ENCODE data around the gene TMEM272. TPM values are rescaled to one million over a fixed set of nuclear protein-coding genes. Genes with fewer than 3 reads are reported as not detected.
"Not testable (repeated sequence)": the region's sequence is repeated elsewhere in the genome, so short reads cannot be mapped to it uniquely, and the experiment has no call there.

The TMEM272 gene
- total RNA-seq, 1 donor from 2014 or later = not detected

DNA sequence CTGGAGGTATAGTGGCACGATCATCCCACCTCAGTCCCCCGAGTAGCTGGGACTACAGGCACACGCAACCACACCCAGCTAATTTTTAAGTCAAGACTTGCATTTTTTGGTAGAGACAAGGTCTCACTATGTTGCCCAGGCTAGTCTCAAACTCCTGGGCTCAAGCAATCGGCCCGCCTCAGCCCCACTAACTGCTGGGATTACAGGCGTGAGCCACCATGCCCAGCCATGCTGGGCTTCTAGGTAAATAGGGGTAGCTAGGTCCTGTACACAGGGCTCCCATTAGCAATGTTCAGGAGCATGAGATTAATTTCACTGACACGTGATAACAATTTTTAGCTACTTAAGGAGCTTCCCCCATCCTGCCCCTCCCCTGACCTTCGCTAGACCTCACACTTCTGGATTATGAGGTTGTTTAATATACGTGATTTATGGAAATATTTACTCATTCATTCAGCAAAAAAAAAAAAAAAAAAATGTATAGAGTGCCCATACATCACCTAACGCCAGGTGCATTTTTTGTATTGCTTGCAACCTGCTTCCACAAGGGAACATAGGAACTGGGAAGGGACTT, 19.2 kb downstream of the TMEM272 start:
- no peaks in the 10 kb centered on the region for H3K9me3 Mint-ChIP-seq (ENCODE audit: unreplicated experiment)
- TF ChIP-seq, protein P1, sequence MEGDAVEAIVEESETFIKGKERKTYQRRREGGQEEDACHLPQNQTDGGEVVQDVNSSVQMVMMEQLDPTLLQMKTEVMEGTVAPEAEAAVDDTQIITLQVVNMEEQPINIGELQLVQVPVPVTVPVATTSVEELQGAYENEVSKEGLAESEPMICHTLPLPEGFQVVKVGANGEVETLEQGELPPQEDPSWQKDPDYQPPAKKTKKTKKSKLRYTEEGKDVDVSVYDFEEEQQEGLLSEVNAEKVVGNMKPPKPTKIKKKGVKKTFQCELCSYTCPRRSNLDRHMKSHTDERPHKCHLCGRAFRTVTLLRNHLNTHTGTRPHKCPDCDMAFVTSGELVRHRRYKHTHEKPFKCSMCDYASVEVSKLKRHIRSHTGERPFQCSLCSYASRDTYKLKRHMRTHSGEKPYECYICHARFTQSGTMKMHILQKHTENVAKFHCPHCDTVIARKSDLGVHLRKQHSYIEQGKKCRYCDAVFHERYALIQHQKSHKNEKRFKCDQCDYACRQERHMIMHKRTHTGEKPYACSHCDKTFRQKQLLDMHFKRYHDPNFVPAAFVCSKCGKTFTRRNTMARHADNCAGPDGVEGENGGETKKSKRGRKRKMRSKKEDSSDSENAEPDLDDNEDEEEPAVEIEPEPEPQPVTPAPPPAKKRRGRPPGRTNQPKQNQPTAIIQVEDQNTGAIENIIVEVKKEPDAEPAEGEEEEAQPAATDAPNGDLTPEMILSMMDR (IDR thresholded peaks at IDR 0.05) = no peak
- no peak overlapping the region for H3K4me3 Mint-ChIP-seq (ENCODE audit: unreplicated experiment)
- H3K27ac Mint-ChIP-seq (ENCODE audit: unreplicated experiment) = no peak overlapping the region
- no peak for DNase-seq (ENCODE audit: extremely low spot score, unreplicated experiment)
- peaks cover 26% of the 10 kb centered on the region for H3K27me3 Mint-ChIP-seq (ENCODE audit: unreplicated experiment)
- H3K4me1 Mint-ChIP-seq (ENCODE audit: unreplicated experiment) = no peaks in the 10 kb centered on the region
- H3K36me3 Mint-ChIP-seq (ENCODE audit: unreplicated experiment) = no peaks in the 10 kb centered on the region

DNA sequence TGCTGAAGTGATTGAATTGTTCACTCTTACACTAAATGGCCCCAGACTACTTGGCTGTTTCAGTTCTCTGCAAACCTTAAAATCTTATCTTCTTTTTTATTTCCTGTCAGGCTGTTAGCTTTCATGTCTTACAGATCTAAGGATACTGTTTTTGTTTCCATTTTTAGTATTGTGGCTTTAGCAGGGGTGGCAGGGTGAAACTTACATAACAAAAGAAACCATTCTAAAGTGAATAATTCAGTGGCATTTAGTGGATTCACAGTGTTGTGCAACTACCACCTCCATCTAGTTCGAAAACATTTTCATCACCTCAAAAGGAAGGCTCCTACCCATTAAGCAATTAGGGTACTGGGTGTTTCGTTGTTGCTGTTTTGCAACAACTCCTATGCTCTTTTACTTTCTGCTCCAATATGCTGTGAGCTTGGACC, 19.8 kb downstream of the TMEM272 start:
- peaks cover 28% of the 10 kb centered on the region for H3K27me3 Mint-ChIP-seq (ENCODE audit: unreplicated experiment)
- no peaks in the 10 kb centered on the region for H3K4me1 Mint-ChIP-seq (ENCODE audit: unreplicated experiment)
- H3K27ac Mint-ChIP-seq (ENCODE audit: unreplicated experiment) = no peak overlapping the region
- H3K4me3 Mint-ChIP-seq (ENCODE audit: unreplicated experiment) = no peak overlapping the region
- no peaks in the 10 kb centered on the region for H3K36me3 Mint-ChIP-seq (ENCODE audit: unreplicated experiment)
- H3K9me3 Mint-ChIP-seq (ENCODE audit: unreplicated experiment) = no peaks in the 10 kb centered on the region
- no peak for DNase-seq (ENCODE audit: extremely low spot score, unreplicated experiment)
- TF ChIP-seq, protein P1 (IDR thresholded peaks at IDR 0.05) = no peak

- not testable (repeated sequence) for H3K36me3 Mint-ChIP-seq (ENCODE audit: unreplicated experiment); H3K4me3 Mint-ChIP-seq (ENCODE audit: unreplicated experiment); H3K9me3 Mint-ChIP-seq (ENCODE audit: unreplicated experiment); H3K27ac Mint-ChIP-seq (ENCODE audit: unreplicated experiment); DNase-seq (ENCODE audit: extremely low spot score, unreplicated experiment); H3K4me1 Mint-ChIP-seq (ENCODE audit: unreplicated experiment)
- H3K27me3 Mint-ChIP-seq (ENCODE audit: unreplicated experiment) = peaks cover 33% of the 10 kb centered on the region
Observed at GRCh38 chr13:51824712-51825111, 20.3 kb downstream of the TMEM272 start.

GRCh38 chr13:51823863-51824262, 21.1 kb downstream of the TMEM272 start:
- no peak overlapping the region for H3K4me3 Mint-ChIP-seq (ENCODE audit: unreplicated experiment)
- peaks cover under 1% of the 10 kb centered on the region for H3K4me1 Mint-ChIP-seq (ENCODE audit: unreplicated experiment)
- TF ChIP-seq, protein P1 (IDR thresholded peaks at IDR 0.05) = no peak
- no peak overlapping the region for H3K27ac Mint-ChIP-seq (ENCODE audit: unreplicated experiment)
- peaks cover 33% of the 10 kb centered on the region for H3K27me3 Mint-ChIP-seq (ENCODE audit: unreplicated experiment)
- no peaks in the 10 kb centered on the region for H3K36me3 Mint-ChIP-seq (ENCODE audit: unreplicated experiment)
- H3K9me3 Mint-ChIP-seq (ENCODE audit: unreplicated experiment) = no peaks in the 10 kb centered on the region
- DNase-seq (ENCODE audit: extremely low spot score, unreplicated experiment) = no peak

DNA sequence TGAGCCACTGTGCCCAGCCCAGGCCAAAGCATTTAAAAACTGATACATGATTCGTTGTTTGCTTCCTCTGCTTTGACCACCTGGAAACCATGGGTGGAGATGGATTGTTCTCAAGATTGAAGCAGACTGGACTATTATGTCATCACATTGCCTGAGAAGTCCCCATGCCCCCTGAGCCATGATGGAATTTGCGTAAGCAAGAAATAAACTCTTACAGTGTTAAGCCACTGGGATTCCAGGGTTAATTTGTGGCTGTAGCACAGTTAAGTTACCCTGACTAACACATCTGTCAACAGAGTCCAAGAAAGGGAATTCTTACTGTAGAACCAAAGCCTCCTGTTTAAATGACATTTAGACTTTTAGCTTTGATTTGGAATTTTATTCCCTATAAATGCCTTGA, 21.6 kb downstream of the TMEM272 start:
- no peaks in the 10 kb centered on the region for H3K36me3 Mint-ChIP-seq (ENCODE audit: unreplicated experiment)
- H3K27me3 Mint-ChIP-seq (ENCODE audit: unreplicated experiment) = peaks cover 33% of the 10 kb centered on the region
- H3K4me1 Mint-ChIP-seq (ENCODE audit: unreplicated experiment) = peaks cover 4% of the 10 kb centered on the region
- H3K27ac Mint-ChIP-seq (ENCODE audit: unreplicated experiment) = no peak overlapping the region
- no peak overlapping the region for H3K4me3 Mint-ChIP-seq (ENCODE audit: unreplicated experiment)
- no peak for DNase-seq (ENCODE audit: extremely low spot score, unreplicated experiment)
- TF ChIP-seq, protein P1 (IDR thresholded peaks at IDR 0.05) = no peak
- no peaks in the 10 kb centered on the region for H3K9me3 Mint-ChIP-seq (ENCODE audit: unreplicated experiment)
